NCI-H526 treated with DMSO at 0.1 percent for 48 hours (cell line): Measurements from ENCODE around the gene SLC25A13.

Experiments
- DNase-seq: peaks from one replicate; lab custom pipeline; 2025; lab: John Stamatoyannopoulos, UW

SLC25A13 gene

GRCh38 chr7:96322847-96323461, 1.1 kb upstream of the SLC25A13 start:
- DNase-seq, result no peak

GRCh38 chr7:96322373-96322695, 436 bp upstream of the SLC25A13 start:
- peak; percentile 84 for DNase-seq

- DNase-seq, result peak; percentile 95
Observed at GRCh38 chr7:96321031-96321657, 754 bp downstream of the SLC25A13 start.

- peak; percentile 99 for DNase-seq
Observed at GRCh38 chr7:96320442-96320841, 1.5 kb downstream of the SLC25A13 start.

- DNase-seq, result no peak
Observed at GRCh38 chr7:96319439-96319838, 2.5 kb downstream of the SLC25A13 start.

GRCh38 chr7:96316949-96317348, 4.9 kb downstream of the SLC25A13 start:
- DNase-seq, result no peak

- DNase-seq, result no peak
Observed at GRCh38 chr7:96315125-96315512, 6.8 kb downstream of the SLC25A13 start.

GRCh38 chr7:96314402-96315124, 7.3 kb downstream of the SLC25A13 start:
- no peak for DNase-seq

GRCh38 chr7:96313940-96314339, 8.0 kb downstream of the SLC25A13 start:
- no peak for DNase-seq

- no peak for DNase-seq
Observed at GRCh38 chr7:96312502-96312901, 9.4 kb downstream of the SLC25A13 start.

GRCh38 chr7:96311967-96312366, 9.9 kb downstream of the SLC25A13 start:
- DNase-seq, result peak; percentile 24

GRCh38 chr7:96310110-96310509, 11.8 kb downstream of the SLC25A13 start:
- no peak for DNase-seq

GRCh38 chr7:96308950-96309263, 13.0 kb downstream of the SLC25A13 start:
- no peak for DNase-seq

- no peak for DNase-seq
Observed at GRCh38 chr7:96308253-96308949, 13.5 kb downstream of the SLC25A13 start.

- DNase-seq, result no peak
Observed at GRCh38 chr7:96306385-96307125, 15.3 kb downstream of the SLC25A13 start.

GRCh38 chr7:96305915-96306314, 16.0 kb downstream of the SLC25A13 start:
- no peak for DNase-seq

GRCh38 chr7:96304573-96304972, 17.3 kb downstream of the SLC25A13 start:
- no peak for DNase-seq

GRCh38 chr7:96303686-96304443, 18.0 kb downstream of the SLC25A13 start:
- no peak for DNase-seq

- peak; percentile 75 for DNase-seq
Observed at GRCh38 chr7:96303105-96303685, 18.7 kb downstream of the SLC25A13 start.

GRCh38 chr7:96300986-96301385, 20.9 kb downstream of the SLC25A13 start:
- peak; percentile 21 for DNase-seq

GRCh38 chr7:96300502-96300901, 21.4 kb downstream of the SLC25A13 start:
- no peak for DNase-seq
